ENCODE measurements around the gene ONECUT3. TPM values are rescaled to one million over a fixed set of nuclear protein-coding genes. Genes with fewer than 3 reads are reported as not detected.

Gene ONECUT3
- total and polyA plus RNA-seq, 2 donors from 2014 or later = not detected

GRCh38 chr19:1762243-1763117, 9.2 kb downstream of the ONECUT3 start:
- no peak overlapping the region for H3K9ac ChIP-seq (ENCODE audit: low read length in 3 of 3)
- H3K4me1 ChIP-seq (ENCODE audit: control insufficient read depth in 2 of 3, insufficient read depth in 2 of 3, low read depth in 1 of 3, low read length in 3 of 3) = no peaks in the 10 kb centered on the region
- intact Hi-C loops (cut with DNase I) = no loop called here
- peaks cover 55% of the 10 kb centered on the region for H3K27me3 ChIP-seq (ENCODE audit: control insufficient read depth, insufficient read depth, low read length)
- H3K4me3 ChIP-seq (ENCODE audit: low read length in 3 of 3) = no peak overlapping the region
- no peaks in the 10 kb centered on the region for H3K36me3 ChIP-seq (ENCODE audit: control insufficient read depth in 2 of 3, insufficient read depth in 3 of 3, low read length in 3 of 3)
- no peak overlapping the region for H3K27ac ChIP-seq (ENCODE audit: low read depth in 2 of 2, low read length in 2 of 2)
- no peaks in the 10 kb centered on the region for H3K9me3 ChIP-seq (ENCODE audit: control insufficient read depth in 2 of 3, insufficient read depth in 1 of 3, low read length in 3 of 3)
- DNase-seq (no peak), FAIRE-seq (no peak)
- no peak for TF ChIP-seq CTCF (IDR thresholded peaks at IDR 0.05; ENCODE audit: borderline replicate concordance, extremely low read depth, insufficient read depth)

- no peaks in the 10 kb centered on the region for H3K4me1 ChIP-seq (ENCODE audit: control insufficient read depth in 2 of 3, insufficient read depth in 2 of 3, low read depth in 1 of 3, low read length in 3 of 3)
- FAIRE-seq = no peak
- H3K4me3 ChIP-seq (ENCODE audit: low read length in 3 of 3) = no peak overlapping the region
- H3K27me3 ChIP-seq (ENCODE audit: control insufficient read depth, insufficient read depth, low read length) = peaks cover 51% of the 10 kb centered on the region
- no peak for DNase-seq
- TF ChIP-seq CTCF (IDR thresholded peaks at IDR 0.05; ENCODE audit: borderline replicate concordance, extremely low read depth, insufficient read depth) = no peak
- intact Hi-C loops (cut with DNase I) = no loop called here
- H3K27ac ChIP-seq (ENCODE audit: low read depth in 2 of 2, low read length in 2 of 2) = no peak overlapping the region
- no peak overlapping the region for H3K9ac ChIP-seq (ENCODE audit: low read length in 3 of 3)
- H3K36me3 ChIP-seq (ENCODE audit: control insufficient read depth in 2 of 3, insufficient read depth in 3 of 3, low read length in 3 of 3) = no peaks in the 10 kb centered on the region
- no peaks in the 10 kb centered on the region for H3K9me3 ChIP-seq (ENCODE audit: control insufficient read depth in 2 of 3, insufficient read depth in 1 of 3, low read length in 3 of 3)
These were observed 10.6 kb downstream of the ONECUT3 start for GRCh38 chr19:1763648-1764639.

- DNase-seq (no peak), FAIRE-seq (no peak)
- Histone ChIP-seq H3K9me3 (ENCODE audit: control insufficient read depth in 2 of 3, insufficient read depth in 1 of 3, low read length in 3 of 3) (no peaks in the 10 kb centered on the region), H3K4me1 (ENCODE audit: control insufficient read depth in 2 of 3, insufficient read depth in 2 of 3, low read depth in 1 of 3, low read length in 3 of 3) (no peaks in the 10 kb centered on the region), H3K9ac (ENCODE audit: low read length in 3 of 3) (no peak overlapping the region), H3K4me3 (ENCODE audit: low read length in 3 of 3) (no peak overlapping the region), H3K36me3 (ENCODE audit: control insufficient read depth in 2 of 3, insufficient read depth in 3 of 3, low read length in 3 of 3) (no peaks in the 10 kb centered on the region), H3K27me3 (ENCODE audit: control insufficient read depth, insufficient read depth, low read length) (peaks cover 47% of the 10 kb centered on the region), H3K27ac (ENCODE audit: low read depth in 2 of 2, low read length in 2 of 2) (no peak overlapping the region)
- no peak for TF ChIP-seq CTCF (IDR thresholded peaks at IDR 0.05; ENCODE audit: borderline replicate concordance, extremely low read depth, insufficient read depth)
- intact Hi-C loops (cut with DNase I) = loop anchor here (5.0 kb wide), 1 partner anchor 217 kb away; no protein-coding TSS in a partner anchor
These were observed 11.4 kb downstream of the ONECUT3 start for GRCh38 chr19:1764729-1765128.
